PC-3 (cell line): ENCODE data around the gene DUSP5.

Source experiments
- CTCF ChIP-seq: fragments of 300-600 bp; sonication (generic); conservative IDR thresholded peaks from 2 replicates; pipeline ENCODE4 v1.5.1; 2017; ENCODE audit warnings: antibody characterized with exemption, low read depth, mild to moderate bottlenecking, low read length
- EZH2 ChIP-seq: fragments of 300-600 bp; sonication (generic); IDR thresholded peaks from one replicate; pipeline ENCODE4 v1.6.1; 2017; ENCODE audit warnings: antibody characterized with exemption, mild to moderate bottlenecking, low read length; ENCODE audit not compliant: unreplicated experiment
- EZH2phosphoT487 ChIP-seq: fragments of 300-600 bp; sonication (generic); IDR thresholded peaks from 2 replicates; pipeline ENCODE4 v1.6.1; 2018; ENCODE audit warnings: mild to moderate bottlenecking, antibody characterized with exemption, low read length, borderline replicate concordance

- TF ChIP-seq CTCF (no peak), EZH2 (no peak), EZH2phosphoT487 (no peak)
These were observed 12.4 kb downstream of the DUSP5 start for GRCh38 chr10:110510086-110510485.
